Fibroblast of skin of left biceps (primary cell): ENCODE measurements around the gene SDK2.

Experiments used
- DNase-seq, 2 experiments: peaks; one replicate each; pipeline ENCODE4 v3.0.0-alpha.2; 2013; ENCODE audit warnings: low read depth in 2 of 2

SDK2 gene

GRCh38 chr17:73611630-73612029 is 32.6 kb downstream of the SDK2 start:
- no peak for DNase-seq

DNA sequence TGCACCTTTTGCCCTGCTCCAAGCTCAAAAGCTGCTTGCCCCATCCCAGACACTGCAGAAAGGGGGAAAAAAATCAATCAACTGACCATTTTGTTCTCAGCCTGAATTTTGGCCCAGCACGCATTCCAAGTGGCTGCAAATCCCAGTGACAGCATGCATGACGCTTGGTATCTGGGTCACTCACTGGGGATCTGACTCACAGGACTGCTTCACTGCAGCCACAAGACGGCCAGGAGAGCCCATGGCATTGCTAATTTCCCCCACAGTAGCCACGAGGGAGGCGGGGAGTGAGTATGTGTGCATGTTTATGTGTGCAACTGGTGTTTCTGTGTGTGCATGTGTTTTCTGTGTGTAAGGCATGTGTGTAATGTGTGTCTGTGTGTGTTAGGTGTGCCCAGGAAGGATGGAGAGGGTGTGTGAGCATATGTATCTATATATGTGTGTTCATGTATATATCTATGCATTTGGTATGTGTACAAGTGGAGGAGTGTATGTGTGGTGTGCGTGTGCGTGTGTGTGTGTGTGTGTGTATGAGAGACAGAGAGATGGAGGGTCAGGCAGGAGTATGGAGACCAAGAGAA is 33.8 kb downstream of the SDK2 start:
- DNase-seq, result no peak

- DNase-seq, result no peak
Measured at GRCh38 chr17:73609758-73610157, 34.5 kb downstream of the SDK2 start.

GRCh38 chr17:73609060-73609459 is 35.2 kb downstream of the SDK2 start:
- DNase-seq, result no peak

GRCh38 chr17:73605444-73605843 is 38.8 kb downstream of the SDK2 start:
- no peak for DNase-seq

GRCh38 chr17:73604476-73604875 is 39.8 kb downstream of the SDK2 start:
- no peak for DNase-seq

DNA sequence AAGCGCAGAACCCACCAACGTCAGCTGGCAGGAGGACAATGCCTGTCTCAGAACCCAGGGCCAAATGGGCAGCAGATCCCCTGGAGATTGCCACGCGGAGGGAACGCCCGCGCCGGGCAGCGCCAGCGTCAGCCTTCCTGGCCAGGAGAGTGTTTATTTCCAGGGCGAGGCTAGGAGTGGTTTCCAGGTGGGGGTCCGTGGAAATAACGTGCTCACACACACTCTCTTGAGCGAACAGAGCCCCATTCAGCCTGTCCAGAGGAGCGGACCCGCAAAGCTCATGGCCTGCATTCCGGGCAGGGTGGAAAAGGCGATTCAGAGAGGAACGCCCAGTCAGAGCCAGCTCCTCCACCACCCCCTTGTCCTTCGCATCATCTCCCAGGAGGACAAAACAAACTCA is 40.3 kb downstream of the SDK2 start:
- no peak for DNase-seq

GRCh38 chr17:73600103-73600871 is 44.0 kb downstream of the SDK2 start:
- DNase-seq, result no peak

DNA sequence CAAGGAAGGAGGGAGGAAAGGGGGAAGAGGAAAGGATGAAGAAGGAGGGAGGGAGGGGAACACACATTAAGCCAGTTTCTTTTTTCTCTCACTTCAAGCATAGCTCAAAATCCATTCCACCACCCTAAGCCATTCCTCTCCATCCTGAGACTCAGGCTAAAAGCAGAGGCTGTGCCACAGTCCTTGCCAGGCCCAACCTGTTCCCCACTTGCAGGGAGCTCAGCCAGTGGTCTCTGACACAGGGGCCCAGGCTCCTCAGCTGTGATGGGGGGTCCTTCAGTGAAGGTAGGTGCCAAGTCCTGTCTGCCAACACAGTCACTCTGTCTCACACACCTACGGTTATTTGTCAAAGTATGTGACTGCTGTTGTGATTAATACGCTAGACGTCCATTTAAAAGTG is 44.6 kb downstream of the SDK2 start:
- DNase-seq, result no peak

- DNase-seq, result no peak
Measured at GRCh38 chr17:73598212-73598611, 46.0 kb downstream of the SDK2 start.

GRCh38 chr17:73595931-73596330 is 48.3 kb downstream of the SDK2 start:
- DNase-seq, result no peak

DNA sequence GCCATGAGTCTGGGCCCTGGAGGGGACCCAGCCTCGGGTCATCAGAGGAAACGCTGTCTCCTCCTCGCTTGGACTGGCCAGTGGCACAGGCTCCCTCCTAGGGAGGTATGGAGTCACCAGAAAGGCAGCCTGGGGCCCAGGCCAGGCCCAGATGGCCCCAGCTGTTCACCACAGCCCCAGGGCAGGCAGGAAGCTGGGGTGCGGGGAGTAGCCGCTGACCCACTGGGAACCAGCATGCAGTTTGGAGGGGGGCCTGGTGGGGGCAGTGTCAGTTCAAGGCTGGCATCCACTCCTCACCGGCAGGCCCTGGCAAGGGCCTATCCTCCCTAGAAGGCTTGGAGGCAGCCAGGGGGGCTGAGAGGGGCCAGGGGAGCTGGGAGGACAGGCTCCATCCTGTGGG is 48.8 kb downstream of the SDK2 start:
- DNase-seq, result no peak

DNA sequence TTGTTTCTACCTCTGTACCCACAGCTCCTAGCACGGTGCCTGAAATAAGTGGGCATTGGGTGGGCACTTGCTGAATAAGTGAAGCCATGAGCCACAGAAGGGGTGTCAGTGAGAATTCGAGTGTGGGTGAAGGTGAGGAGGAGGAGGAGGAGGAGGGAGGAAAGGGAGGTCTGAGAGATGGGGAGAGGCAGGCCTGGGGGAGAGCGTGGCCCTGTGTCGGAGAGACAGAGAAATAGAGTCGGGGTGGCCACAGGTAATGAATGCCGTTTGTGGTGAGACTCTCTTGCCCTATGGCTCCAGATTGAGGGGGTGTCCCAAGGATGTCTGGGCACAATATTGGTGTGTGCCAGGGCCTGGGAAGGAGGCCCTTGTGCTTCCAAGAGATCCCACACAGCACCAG is 49.2 kb downstream of the SDK2 start:
- no peak for DNase-seq

GRCh38 chr17:73594598-73594997 is 49.6 kb downstream of the SDK2 start:
- no peak for DNase-seq

GRCh38 chr17:73594025-73594424 is 50.2 kb downstream of the SDK2 start:
- no peak for DNase-seq

- DNase-seq, result no peak
Measured at GRCh38 chr17:73593249-73593965, 50.8 kb downstream of the SDK2 start.

- DNase-seq, result no peak
Measured at GRCh38 chr17:73592501-73592961, 51.7 kb downstream of the SDK2 start.

DNA sequence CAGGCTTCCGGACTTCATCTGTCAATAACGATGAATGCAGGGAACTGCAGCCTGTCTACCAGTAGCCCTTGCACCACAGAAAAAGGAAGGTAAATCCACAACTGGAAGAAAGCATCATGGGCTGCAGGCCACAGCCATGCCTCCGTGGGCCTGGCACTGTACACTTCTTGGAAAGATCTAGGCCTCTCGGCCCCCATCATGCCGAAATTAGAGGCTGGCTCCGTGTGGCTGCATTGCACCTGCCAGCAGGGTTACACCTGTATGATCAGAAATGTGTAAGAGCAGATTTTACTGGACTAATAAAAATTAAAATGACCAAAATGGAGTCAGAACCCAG is 52.2 kb downstream of the SDK2 start:
- DNase-seq, result no peak

GRCh38 chr17:73591296-73592078 is 52.8 kb downstream of the SDK2 start:
- no peak for DNase-seq

DNA sequence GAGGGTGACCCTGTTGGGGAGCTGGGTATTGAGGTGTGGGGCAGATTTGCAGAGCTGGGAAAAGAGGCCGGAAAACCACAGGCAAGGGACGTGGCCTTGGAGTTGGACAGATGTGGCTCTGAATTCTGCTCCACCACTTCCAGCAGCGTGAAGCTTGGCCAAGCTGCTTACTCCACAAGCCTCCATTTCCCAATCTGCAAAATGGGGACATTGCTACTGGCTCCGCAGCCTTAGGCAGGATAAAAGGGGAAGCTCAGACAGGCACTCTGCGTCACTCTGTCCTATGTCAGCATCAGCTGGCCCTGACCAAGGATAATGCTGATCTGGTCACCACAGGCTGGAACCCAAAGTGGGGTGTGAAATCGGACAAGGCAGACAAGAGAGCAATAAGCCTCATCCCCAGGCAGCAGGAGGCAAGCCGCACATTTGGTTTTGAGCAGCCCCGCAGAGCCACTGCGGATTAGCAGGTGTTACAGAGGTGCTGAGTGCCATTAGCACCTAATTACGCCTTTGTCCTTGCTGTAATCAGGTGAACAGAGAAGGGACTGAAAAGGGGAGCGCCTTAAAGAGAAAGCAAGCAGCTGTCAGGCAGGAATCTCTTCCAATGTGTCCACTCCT is 54.8 kb downstream of the SDK2 start:
- DNase-seq, result no peak

GRCh38 chr17:73588891-73589290 is 55.4 kb downstream of the SDK2 start:
- DNase-seq, result no peak

GRCh38 chr17:73588301-73588846 is 55.9 kb downstream of the SDK2 start:
- DNase-seq, result no peak
